Neuronal stem cell (in vitro differentiated cells): Measurements from ENCODE around the gene ANKFN1.

Source experiments
- DNase-seq: peaks from one replicate; pipeline ENCODE4 v3.0.0-alpha.2; 2013; ENCODE audit warnings: low spot score
- H2AFZ ChIP-seq: one replicate; pipeline ENCODE4 v1.6.1; 2013; ENCODE audit warnings: mild to moderate bottlenecking, low read length, inconsistent platforms
- H2AK5ac ChIP-seq: 2 replicates; pipeline ENCODE4 v1.6.1; 2013; ENCODE audit warnings: low read depth, mild to moderate bottlenecking, inconsistent platforms, low read length, moderate library complexity, mixed read lengths
- H2BK120ac ChIP-seq: 2 replicates; pipeline ENCODE4 v1.6.1; 2013; ENCODE audit warnings: low read depth, mild to moderate bottlenecking, inconsistent platforms, low read length, moderate library complexity, mixed read lengths
- H2BK12ac ChIP-seq: one replicate; pipeline ENCODE4 v1.6.1; 2013; ENCODE audit warnings: low read length, inconsistent platforms
- H2BK15ac ChIP-seq: 2 replicates; pipeline ENCODE4 v1.6.1; 2013; ENCODE audit warnings: mild to moderate bottlenecking, low read length, inconsistent platforms, mixed read lengths
- H2BK5ac ChIP-seq: one replicate; pipeline ENCODE4 v1.6.1; 2013; ENCODE audit warnings: inconsistent platforms, mild to moderate bottlenecking, low read length, moderate library complexity
- H3K14ac ChIP-seq: one replicate; pipeline ENCODE4 v1.6.1; 2013; ENCODE audit warnings: low read length, inconsistent platforms
- H3K18ac ChIP-seq: 2 replicates; pipeline ENCODE4 v1.6.1; 2013; ENCODE audit warnings: low read length, inconsistent platforms
- H3K23ac ChIP-seq: 2 replicates; pipeline ENCODE4 v1.6.1; 2013; ENCODE audit warnings: low read depth, mild to moderate bottlenecking, mixed read lengths, low read length, inconsistent platforms; ENCODE audit not compliant: poor library complexity
- H3K27ac ChIP-seq: replicated peaks from 3 replicates; pipeline ENCODE4 v1.5.1; 2013; ENCODE audit warnings: low read length, inconsistent platforms
- H3K27me3 ChIP-seq, 3 experiments: 2 replicates each; pipeline ENCODE4 v1.6.1; 2013; ENCODE audit warnings: low read length in 3 of 3, mild to moderate bottlenecking in 2 of 3, inconsistent platforms in 1 of 3, low read depth in 1 of 3, mixed read lengths in 1 of 3, moderate library complexity in 1 of 3; ENCODE audit not compliant: control insufficient read depth in 3 of 3, insufficient read depth in 3 of 3
- H3K36me3 ChIP-seq, 2 donors: replicated peaks in 1 of 2; 2 replicates each; pipeline ENCODE4 v1.6.1; 2013; ENCODE audit warnings: low read length in 2 of 2; ENCODE audit not compliant: control insufficient read depth in 2 of 2, insufficient read depth in 2 of 2
- H3K4ac ChIP-seq: 2 replicates; pipeline ENCODE4 v1.6.1; 2013; ENCODE audit warnings: inconsistent platforms, mild to moderate bottlenecking, low read length, moderate library complexity
- H3K4me1 ChIP-seq, 2 donors: 1 replicate in 1 of 2; 2 replicates in 1 of 2; pipeline ENCODE4 v1.6.1; 2013; ENCODE audit warnings: low read length in 2 of 2, low read depth in 1 of 2; ENCODE audit not compliant: control insufficient read depth in 2 of 2, insufficient read depth in 1 of 2
- H3K4me2 ChIP-seq: one replicate; pipeline ENCODE4 v1.6.1; 2013; ENCODE audit warnings: mild to moderate bottlenecking, low read length, inconsistent platforms; ENCODE audit not compliant: insufficient read depth, poor library complexity, severe bottlenecking
- H3K4me3 ChIP-seq, 2 donors: 2 replicates each; pipeline ENCODE4 v1.5.1; 2013; ENCODE audit warnings: low read length in 2 of 2, mild to moderate bottlenecking in 2 of 2, inconsistent platforms in 1 of 2, moderate library complexity in 1 of 2
- H3K79me1 ChIP-seq: one replicate; pipeline ENCODE4 v1.6.1; 2013; ENCODE audit warnings: low read depth, mild to moderate bottlenecking, inconsistent platforms, low read length, moderate library complexity
- H3K9ac ChIP-seq: one replicate; pipeline ENCODE4 v1.6.1; 2013; ENCODE audit warnings: mild to moderate bottlenecking, low read depth, low read length, inconsistent platforms; ENCODE audit not compliant: poor library complexity
- H3K9me3 ChIP-seq, 2 donors: replicated peaks in 1 of 2; 2 replicates each; pipeline versions ENCODE3 to v1.6.1; 2013; ENCODE audit warnings: low read length in 2 of 2, mild to moderate bottlenecking in 2 of 2, inconsistent platforms in 1 of 2, low read depth in 1 of 2, mixed read lengths in 1 of 2, moderate library complexity in 1 of 2; ENCODE audit not compliant: control insufficient read depth in 2 of 2, insufficient read depth in 1 of 2
- H4K8ac ChIP-seq: one replicate; pipeline ENCODE4 v1.6.1; 2013; ENCODE audit warnings: low read depth, mild to moderate bottlenecking, inconsistent platforms, low read length, moderate library complexity
- H4K91ac ChIP-seq: one replicate; pipeline ENCODE4 v1.6.1; 2013; ENCODE audit warnings: low read length, low read depth, mild to moderate bottlenecking, inconsistent platforms; ENCODE audit not compliant: poor library complexity
- WGBS, 2 donors: extraction: QIAGEN DNeasy Blood & Tissue Kit; methylation state at CpG; one replicate each; pipeline ENCODE4 v1.1.7; 2013; ENCODE audit warnings: missing lambda C conversion rate in 2 of 2, mixed read lengths in 1 of 2; ENCODE audit not compliant: insufficient read length in 2 of 2, insufficient replicate concordance in 1 of 2; ENCODE audit errors: extremely low coverage in 2 of 2; 5-methylcytosine and 5-hydroxymethylcytosine counted together

The ANKFN1 gene

GRCh38 chr17:56291226-56291805, 138.0 kb downstream of the ANKFN1 start:
- no peak overlapping the region for H4K91ac ChIP-seq

GRCh38 chr17:56292010-56292409, 138.7 kb downstream of the ANKFN1 start:
- H3K9ac ChIP-seq = no peak overlapping the region
- H3K79me1 ChIP-seq = no peaks in the 10 kb centered on the region
- H3K4me2 ChIP-seq = no peak overlapping the region
- no peaks in the 10 kb centered on the region for H3K36me3 ChIP-seq
- no peak overlapping the region for H2BK12ac ChIP-seq
- H3K27ac ChIP-seq = no peak overlapping the region
- H4K8ac ChIP-seq = no peak overlapping the region
- no peak overlapping the region for H3K4me3 ChIP-seq
- no peak overlapping the region for H3K23ac ChIP-seq
- H3K18ac ChIP-seq = no peak overlapping the region
- no peak overlapping the region for H2BK5ac ChIP-seq
- H3K27me3 ChIP-seq = no peaks in the 10 kb centered on the region
- DNase-seq = no peak
- no peak overlapping the region for H2AK5ac ChIP-seq
- no peak overlapping the region for H3K4ac ChIP-seq
- no peak overlapping the region for H2BK15ac ChIP-seq
- no peak overlapping the region for H4K91ac ChIP-seq
- H3K9me3 ChIP-seq = no peaks in the 10 kb centered on the region
- H3K14ac ChIP-seq = no peak overlapping the region
- no CpG with 5 or more reads among the region's 1 CpG for WGBS, 2 donors
- no peak overlapping the region for H2AFZ ChIP-seq
- no peak overlapping the region for H2BK120ac ChIP-seq
- no peaks in the 10 kb centered on the region for H3K4me1 ChIP-seq

More at GRCh38 chr17:56291226-56291805, 138.0 kb downstream of the ANKFN1 start:
- Histone ChIP-seq H2BK120ac (no peak overlapping the region), H3K27me3 (no peaks in the 10 kb centered on the region), H3K23ac (no peak overlapping the region), H2BK15ac (no peak overlapping the region), H2AK5ac (no peak overlapping the region), H3K79me1 (no peaks in the 10 kb centered on the region), H3K4me2 (no peak overlapping the region), H3K27ac (no peak overlapping the region), H3K14ac (no peak overlapping the region), H3K9ac (no peak overlapping the region), H2BK12ac (no peak overlapping the region), H3K36me3 (no peaks in the 10 kb centered on the region), H2AFZ (no peak overlapping the region), H4K8ac (no peak overlapping the region), H3K9me3 (no peaks in the 10 kb centered on the region), H2BK5ac (no peak overlapping the region), H3K4me1 (no peaks in the 10 kb centered on the region), H3K18ac (no peak overlapping the region), H3K4ac (no peak overlapping the region), H3K4me3 (no peak overlapping the region)
- WGBS, 2 donors = no CpG with 5 or more reads among the region's 1 CpG
- DNase-seq = no peak

- DNase-seq = no peak
- no peaks in the 10 kb centered on the region for H3K4me1 ChIP-seq
- H2BK5ac ChIP-seq = no peak overlapping the region
- no peak overlapping the region for H3K4ac ChIP-seq
- H2AFZ ChIP-seq = no peak overlapping the region
- H3K14ac ChIP-seq = no peak overlapping the region
- no peak overlapping the region for H2BK15ac ChIP-seq
- no peaks in the 10 kb centered on the region for H3K9me3 ChIP-seq
- no peak overlapping the region for H2BK12ac ChIP-seq
- H4K8ac ChIP-seq = no peak overlapping the region
- H4K91ac ChIP-seq = no peak overlapping the region
- no peak overlapping the region for H2BK120ac ChIP-seq
- no peak overlapping the region for H3K27ac ChIP-seq
- no peak overlapping the region for H3K18ac ChIP-seq
- H3K36me3 ChIP-seq = no peaks in the 10 kb centered on the region
- H3K4me3 ChIP-seq = no peak overlapping the region
- no peak overlapping the region for H3K23ac ChIP-seq
- H3K4me2 ChIP-seq = no peak overlapping the region
- no peaks in the 10 kb centered on the region for H3K79me1 ChIP-seq
- H3K27me3 ChIP-seq = no peaks in the 10 kb centered on the region
- H2AK5ac ChIP-seq = no peak overlapping the region
- no peak overlapping the region for H3K9ac ChIP-seq
These were observed 139.3 kb downstream of the ANKFN1 start for GRCh38 chr17:56292578-56292977.

- Histone ChIP-seq H2AK5ac (no peak overlapping the region), H3K36me3 (no peaks in the 10 kb centered on the region), H2BK15ac (no peak overlapping the region), H3K18ac (peak overlapping the region; percentile 32), H4K8ac (no peak overlapping the region), H3K9me3 (no peaks in the 10 kb centered on the region), H3K27me3 (no peaks in the 10 kb centered on the region), H2BK5ac (no peak overlapping the region), H3K4ac (no peak overlapping the region), H3K4me3 (no peak overlapping the region), H4K91ac (no peak overlapping the region), H2AFZ (no peak overlapping the region), H3K14ac (no peak overlapping the region), H2BK12ac (no peak overlapping the region), H3K4me1 (no peaks in the 10 kb centered on the region), H3K79me1 (no peaks in the 10 kb centered on the region), H3K4me2 (no peak overlapping the region), H3K9ac (no peak overlapping the region), H2BK120ac (no peak overlapping the region), H3K27ac (no peak overlapping the region), H3K23ac (no peak overlapping the region)
- no peak for DNase-seq
- whole genome bisulfite sequencing, 2 donors = no CpG with 5 or more reads among the region's 7 CpGs
These were observed 143.9 kb downstream of the ANKFN1 start for GRCh38 chr17:56297184-56297583.
